ENCODE measurements around the gene ZNF592. TPM values are rescaled to one million over a fixed set of nuclear protein-coding genes. Genes with fewer than 3 reads are reported as not detected.

Gene ZNF592
- total RNA-seq, 1 experiment from 2014 or later: 34.6 TPM

DNA sequence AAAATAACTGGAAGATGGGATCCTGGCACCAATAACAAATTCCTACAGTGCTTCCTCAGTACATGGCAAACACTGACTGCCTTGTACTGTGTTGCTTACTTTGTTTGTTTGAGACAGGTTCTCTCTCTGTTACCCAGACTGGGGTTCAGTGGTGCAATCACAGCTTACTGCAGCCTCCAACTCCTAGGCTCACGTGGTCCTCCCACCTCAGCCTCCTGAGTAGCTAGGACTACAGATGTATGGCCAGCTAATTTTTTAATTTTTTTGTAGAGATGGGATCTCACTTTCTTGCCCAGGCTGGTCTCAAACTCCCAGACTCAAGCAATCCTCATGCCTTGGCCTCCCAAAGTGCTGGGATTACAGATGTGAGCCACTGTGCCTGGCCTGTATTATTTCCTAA is 65.0 kb downstream of the ZNF592 start:
- Histone ChIP-seq H2BK12ac (ENCODE audit: insufficient read length, low read depth, low read length) (no peak overlapping the region), H3K18ac (ENCODE audit: insufficient read length, low read depth, low read length) (no peak overlapping the region), H4K5ac (ENCODE audit: insufficient read length, low read depth, low read length) (no peak overlapping the region), H2BK120ac (ENCODE audit: low read depth, low read length, poor library complexity, severe bottlenecking) (no peak overlapping the region), H3K56ac (ENCODE audit: insufficient read length, low read depth, low read length) (no peak overlapping the region), H4K20me1 (ENCODE audit: control insufficient read depth, insufficient read depth, insufficient read length) (no peaks in the 10 kb centered on the region), H2AFZ (ENCODE audit: low read length) (no peak overlapping the region), H3K4ac (ENCODE audit: low read depth, low read length) (no peak overlapping the region), H3K9ac (ENCODE audit: extremely low read depth, insufficient read length, low read length) (no peak overlapping the region), H2BK20ac (ENCODE audit: low read depth, low read length, poor library complexity, severe bottlenecking) (no peak overlapping the region), H2AK5ac (ENCODE audit: insufficient read length, low read length) (no peak overlapping the region), H3T11ph (ENCODE audit: low read length) (no peak overlapping the region), H3K79me1 (ENCODE audit: insufficient read depth, low read depth, low read length, poor library complexity, severe bottlenecking) (no peaks in the 10 kb centered on the region), H2BK15ac (ENCODE audit: low read depth, low read length) (no peak overlapping the region), H3K79me2 (ENCODE audit: insufficient read depth, low read length) (no peaks in the 10 kb centered on the region), H3K14ac (ENCODE audit: insufficient read depth, low read length) (no peak overlapping the region), H3K27me3 (ENCODE audit: insufficient read depth, low read length) (no peaks in the 10 kb centered on the region), H3K4me2 (ENCODE audit: insufficient read depth, insufficient read length, low read length) (no peak overlapping the region), H3K23me2 (ENCODE audit: insufficient read length, low read depth, low read length, poor library complexity, severe bottlenecking) (peaks cover 8% of the 10 kb centered on the region), H2BK5ac (ENCODE audit: insufficient read length, low read length) (no peak overlapping the region), H3K27ac (ENCODE audit: insufficient read length, low read depth, low read length) (no peak overlapping the region), H4K91ac (ENCODE audit: insufficient read length, low read depth, low read length) (no peak overlapping the region), H3K23ac (ENCODE audit: insufficient read length, low read depth, low read length) (no peak overlapping the region), H4K8ac (replicated peaks; ENCODE audit: insufficient read length, low read depth, low read length) (no peak overlapping the region), H3K4me1 (ENCODE audit: insufficient read depth, low read length) (no peaks in the 10 kb centered on the region), H3K9me3 (ENCODE audit: control insufficient read depth, low read depth, low read length) (no peaks in the 10 kb centered on the region)
- H3K4me1 Mint-ChIP-seq: peaks cover 11 to 14% of the 10 kb centered on the region in 2 experiments
- H3K9me3 Mint-ChIP-seq: no peaks in the 10 kb centered on the region; a peak in 1 of 5 replicates
- WGBS (ENCODE audit: extremely low coverage, insufficient read length, low lambda C conversion rate): no CpG with 5 or more reads among the region's 1 CpG
- H3K27ac Mint-ChIP-seq: no peak overlapping the region; a peak in 1 of 7 replicates
- peaks cover 0 to 1% (median 0%) of the 10 kb centered on the region in 3 experiments; a peak in 1 of 7 replicates for H3K36me3 Mint-ChIP-seq (ENCODE audit: insufficient read depth in 1 of 3, low read depth in 3 of 3)
- no peak overlapping the region for H3K4me3 Mint-ChIP-seq
- DNase-seq: no peak
- TF ChIP-seq, protein P1, sequence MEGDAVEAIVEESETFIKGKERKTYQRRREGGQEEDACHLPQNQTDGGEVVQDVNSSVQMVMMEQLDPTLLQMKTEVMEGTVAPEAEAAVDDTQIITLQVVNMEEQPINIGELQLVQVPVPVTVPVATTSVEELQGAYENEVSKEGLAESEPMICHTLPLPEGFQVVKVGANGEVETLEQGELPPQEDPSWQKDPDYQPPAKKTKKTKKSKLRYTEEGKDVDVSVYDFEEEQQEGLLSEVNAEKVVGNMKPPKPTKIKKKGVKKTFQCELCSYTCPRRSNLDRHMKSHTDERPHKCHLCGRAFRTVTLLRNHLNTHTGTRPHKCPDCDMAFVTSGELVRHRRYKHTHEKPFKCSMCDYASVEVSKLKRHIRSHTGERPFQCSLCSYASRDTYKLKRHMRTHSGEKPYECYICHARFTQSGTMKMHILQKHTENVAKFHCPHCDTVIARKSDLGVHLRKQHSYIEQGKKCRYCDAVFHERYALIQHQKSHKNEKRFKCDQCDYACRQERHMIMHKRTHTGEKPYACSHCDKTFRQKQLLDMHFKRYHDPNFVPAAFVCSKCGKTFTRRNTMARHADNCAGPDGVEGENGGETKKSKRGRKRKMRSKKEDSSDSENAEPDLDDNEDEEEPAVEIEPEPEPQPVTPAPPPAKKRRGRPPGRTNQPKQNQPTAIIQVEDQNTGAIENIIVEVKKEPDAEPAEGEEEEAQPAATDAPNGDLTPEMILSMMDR (conservative IDR thresholded peaks at IDR 0.05): no peak
- H3K27me3 Mint-ChIP-seq (ENCODE audit: low read depth): peaks cover 7% of the 10 kb centered on the region

Data from H9 (cell line).